Left colon (tissue), 2 donors: ENCODE measurements around the gene HOXD10. TPM values are rescaled to one million over a fixed set of nuclear protein-coding genes. Genes with fewer than 3 reads are reported as not detected.

Experiments used
- ATAC-seq: fragments of 200-7000 bp; cut with Tn5 transposase; one replicate; pipeline ENCODE4 v1.9.1; 2020; ENCODE audit warnings: mild to moderate bottlenecking, moderate library complexity
- DNase-seq, 2 donors: peaks; one replicate each; pipeline ENCODE4 v3.0.0-alpha.2; 2020
- intact Hi-C, 2 donors: fragments of 100-400 bp; cut with DNase I in 1 of 2; cut with micrococcal nuclease in 1 of 2; formaldehyde crosslinking; loops; one replicate each; pipeline versions ENCODE4 v1.11.2 to v1.14.0; 2022; cut with DNase I, micrococcal nuclease
- total RNA-seq, 2 donors: library from RNA; stranded (reverse); fragmentation: NEBNext Ultra II Directional; extraction: Animal tissue kit (Norgen Biotek cat#: 25700); gene quantifications; one replicate each; pipeline ENCODE4 v1.2.1, GENCODE V29; 2021
- donor health status: DM: no; HTN: no; CAD: no.
- donor health status: DM: yes; HTN: yes; CAD: no.

The HOXD10 gene
- total RNA-seq, 2 donors from 2014 or later: 1.0 to 14.8 TPM

DNA sequence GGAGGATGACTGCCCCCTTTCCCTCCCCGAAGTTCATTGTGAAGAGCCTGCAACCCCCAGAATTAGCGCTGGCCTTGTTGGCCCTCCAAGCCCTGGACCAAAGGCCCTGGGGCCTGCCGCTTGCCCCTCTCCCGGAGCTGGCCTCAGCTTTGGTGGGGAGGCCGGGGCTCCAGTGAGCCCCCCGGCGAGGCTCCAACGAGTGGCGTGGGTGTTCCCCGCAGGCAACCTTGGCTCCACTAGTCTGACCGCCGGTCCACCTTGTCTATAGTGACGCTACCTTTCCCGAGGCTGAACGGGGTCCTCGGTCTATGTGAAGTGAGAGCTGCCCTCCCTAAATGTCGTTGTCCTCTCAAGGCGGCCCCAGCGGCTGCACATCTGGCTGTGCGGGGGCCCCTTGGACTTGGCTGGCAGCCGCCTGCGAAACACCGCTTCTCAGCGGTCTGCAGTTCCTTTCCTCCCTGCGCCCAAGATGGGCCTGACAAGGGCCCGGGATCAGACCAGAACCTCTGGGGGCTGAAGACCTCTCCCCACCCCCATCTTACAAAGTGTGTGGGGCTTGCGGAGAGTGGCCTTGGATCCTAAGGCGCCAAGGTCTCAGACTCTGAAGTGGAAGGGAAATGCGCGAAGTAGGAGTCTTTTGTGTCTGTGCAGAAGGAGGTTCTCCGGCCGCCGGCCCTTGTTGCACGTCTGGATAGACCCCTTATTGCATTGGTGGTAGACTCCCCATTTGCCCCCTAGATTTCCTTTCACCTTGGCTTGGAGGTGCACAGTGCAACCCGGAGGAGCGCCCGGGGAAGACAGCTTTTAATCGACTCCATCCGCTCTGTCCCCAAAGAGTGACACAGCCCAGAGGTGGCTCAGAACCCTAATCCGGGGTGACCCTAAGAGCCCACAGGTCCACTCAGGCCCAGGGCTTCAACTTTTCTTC, 3.9 kb upstream of the HOXD10 start:
- ATAC-seq: no peak
- intact Hi-C loops: no loop called here

DNA sequence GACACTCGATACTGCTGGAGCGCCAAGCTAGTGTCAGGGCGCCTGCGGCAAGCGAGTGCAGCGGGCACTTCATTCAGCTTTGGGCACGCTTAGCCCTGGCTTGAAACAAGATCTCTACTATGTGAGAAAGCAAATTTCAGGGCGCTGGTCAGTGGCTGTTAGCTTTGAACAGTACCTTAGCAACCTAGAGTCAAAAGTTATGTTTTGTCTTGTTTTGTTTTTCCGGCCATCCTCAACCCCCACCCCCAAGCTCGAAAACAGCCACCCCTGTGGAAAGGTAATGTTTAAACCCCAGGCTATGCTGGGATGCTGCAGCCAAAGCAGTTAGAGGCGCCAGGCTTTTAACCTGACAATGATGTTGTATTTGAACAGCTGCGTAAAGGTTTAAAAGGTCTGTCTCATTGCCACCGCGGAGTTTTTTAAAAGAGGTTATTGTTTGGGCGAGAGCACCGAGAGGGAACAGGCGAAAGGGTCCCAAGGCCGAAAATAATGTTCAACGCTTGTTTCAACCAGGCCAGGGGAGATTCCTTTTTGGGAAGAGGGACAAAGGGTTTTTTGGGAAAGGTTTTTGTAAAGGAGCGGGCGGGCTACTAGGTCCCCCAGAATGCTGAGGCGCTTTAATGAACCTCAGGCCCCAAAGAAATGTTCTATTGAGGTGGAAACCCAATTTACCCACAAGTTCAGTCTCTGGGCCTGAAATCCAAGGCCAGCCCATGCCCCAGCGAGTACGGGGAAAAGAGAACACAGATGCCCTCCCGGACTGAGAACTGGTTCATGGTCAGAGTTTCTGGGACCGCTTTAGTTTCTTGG, 2.3 kb upstream of the HOXD10 start:
- DNase-seq (no peak), ATAC-seq (no peak)
- intact Hi-C loops: no loop called here

More for the DNA sequence above, 3.9 kb upstream of the HOXD10 start:
- DNase-seq: no peak

DNA sequence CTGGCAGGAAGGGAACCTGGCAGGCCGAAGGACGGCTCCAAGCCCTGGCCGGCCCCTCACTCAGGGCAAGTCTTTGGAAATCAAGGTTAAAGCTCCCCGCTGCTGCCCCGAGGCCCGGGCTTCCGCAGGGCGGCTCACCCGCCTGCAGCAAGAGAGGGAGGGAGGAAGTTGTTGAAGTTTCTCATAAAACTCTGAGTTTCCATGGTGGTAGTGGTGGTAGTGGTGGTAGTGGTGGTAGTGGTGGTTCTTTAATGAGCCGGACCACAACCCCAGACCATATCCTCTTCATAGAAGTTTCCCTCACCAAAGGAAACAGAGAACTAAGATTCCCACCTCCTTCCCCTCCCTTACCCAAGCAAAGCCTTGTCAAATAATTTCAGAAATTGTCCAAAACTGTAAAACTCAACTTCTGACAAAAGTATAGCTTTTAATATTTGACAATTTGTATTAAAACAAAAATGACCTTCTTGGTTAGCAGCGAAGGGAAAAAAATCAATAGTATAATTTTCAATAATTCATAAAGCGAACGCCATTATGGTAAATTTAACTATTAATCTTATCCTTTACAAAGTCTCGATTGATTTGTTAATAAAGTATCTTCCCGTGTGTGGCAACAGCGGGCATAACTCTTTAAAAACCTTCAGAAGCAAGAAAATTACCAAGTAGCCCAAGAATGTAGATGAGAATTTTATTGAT, 1.5 kb upstream of the HOXD10 start:
- ATAC-seq (no peak), DNase-seq (no peak)
- intact Hi-C loops: no loop called here

DNA sequence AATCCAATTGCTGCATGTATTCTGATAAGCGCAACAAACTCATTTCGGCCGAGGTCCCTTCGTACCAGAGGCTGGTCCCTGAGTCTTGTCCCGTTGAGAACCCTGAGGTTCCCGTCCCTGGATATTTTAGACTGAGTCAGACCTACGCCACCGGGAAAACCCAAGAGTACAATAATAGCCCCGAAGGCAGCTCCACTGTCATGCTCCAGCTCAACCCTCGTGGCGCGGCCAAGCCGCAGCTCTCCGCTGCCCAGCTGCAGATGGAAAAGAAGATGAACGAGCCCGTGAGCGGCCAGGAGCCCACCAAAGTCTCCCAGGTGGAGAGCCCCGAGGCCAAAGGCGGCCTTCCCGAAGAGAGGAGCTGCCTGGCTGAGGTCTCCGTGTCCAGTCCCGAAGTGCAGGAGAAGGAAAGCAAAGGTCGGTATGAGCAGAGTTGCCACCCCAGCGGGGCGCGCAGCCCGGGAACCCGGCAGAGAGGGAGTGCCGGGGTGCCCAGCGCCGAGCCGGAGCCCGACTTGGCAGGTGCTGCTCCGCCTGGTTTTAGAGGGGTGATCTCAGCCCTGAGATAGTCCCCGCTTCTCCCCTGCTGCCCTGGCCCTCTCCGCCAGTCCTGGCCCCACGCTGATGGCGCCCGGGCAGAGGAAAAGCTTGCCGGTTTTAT, 714 bp downstream of the HOXD10 start:
- ATAC-seq (no peak), DNase-seq (no peak)
- intact Hi-C loops: no loop called here

DNA sequence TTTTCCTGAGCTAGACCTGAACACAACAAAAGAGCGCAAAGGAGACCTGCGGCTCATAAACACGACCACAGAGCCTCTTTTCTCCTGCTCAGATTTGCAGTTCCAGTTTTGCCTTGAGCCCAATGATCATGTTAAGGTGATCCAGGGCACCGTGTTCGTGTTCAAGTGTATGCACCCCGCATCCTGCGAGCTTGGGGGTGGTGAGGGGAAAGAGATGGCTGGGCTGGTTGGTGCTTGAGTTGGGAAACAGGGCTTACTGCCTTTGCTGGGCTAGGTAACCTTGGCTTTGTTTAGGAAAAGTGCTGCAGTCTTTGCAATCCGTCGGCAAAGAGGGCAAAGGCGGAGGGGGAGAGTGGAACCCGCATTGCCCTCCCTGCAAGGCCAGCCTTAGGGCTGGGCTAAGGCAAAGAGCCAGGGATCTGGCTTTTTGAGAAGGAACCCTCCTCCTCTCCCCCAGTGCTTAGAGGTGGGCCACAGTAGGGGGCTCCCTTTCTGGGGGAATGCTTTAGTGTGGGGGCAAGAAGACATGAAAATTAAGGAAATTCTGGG, 1.3 kb downstream of the HOXD10 start:
- ATAC-seq (no peak), DNase-seq (no peak)
- intact Hi-C loops: no loop called here

DNA sequence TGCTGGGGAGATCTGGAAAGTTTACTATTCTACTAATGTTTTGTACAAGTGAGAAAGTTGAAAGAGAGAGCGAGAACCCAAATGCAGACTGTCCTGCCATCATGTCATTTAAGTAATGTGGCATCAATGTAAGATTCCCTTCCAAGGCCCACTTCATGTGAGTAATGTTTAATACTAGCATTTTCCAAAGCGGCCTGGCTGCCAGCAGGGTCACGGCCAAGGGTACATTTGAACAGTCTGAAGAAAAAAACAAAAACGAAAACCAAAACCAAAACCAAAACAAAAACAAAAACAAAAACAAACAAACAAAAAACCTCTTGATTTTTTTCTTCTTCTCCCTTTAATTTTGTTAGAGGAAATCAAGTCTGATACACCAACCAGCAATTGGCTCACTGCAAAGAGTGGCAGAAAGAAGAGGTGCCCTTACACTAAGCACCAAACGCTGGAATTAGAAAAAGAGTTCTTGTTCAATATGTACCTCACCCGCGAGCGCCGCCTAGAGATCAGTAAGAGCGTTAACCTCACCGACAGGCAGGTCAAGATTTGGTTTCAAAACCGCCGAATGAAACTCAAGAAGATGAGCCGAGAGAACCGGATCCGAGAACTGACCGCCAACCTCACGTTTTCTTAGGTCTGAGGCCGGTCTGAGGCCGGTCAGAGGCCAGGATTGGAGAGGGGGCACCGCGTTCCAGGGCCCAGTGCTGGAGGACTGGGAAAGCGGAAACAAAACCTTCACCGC, 2.2 kb downstream of the HOXD10 start:
- peak in 1 of 2 donors; percentile 88 for DNase-seq
- intact Hi-C loops: no loop called here
- no peak for ATAC-seq

DNA sequence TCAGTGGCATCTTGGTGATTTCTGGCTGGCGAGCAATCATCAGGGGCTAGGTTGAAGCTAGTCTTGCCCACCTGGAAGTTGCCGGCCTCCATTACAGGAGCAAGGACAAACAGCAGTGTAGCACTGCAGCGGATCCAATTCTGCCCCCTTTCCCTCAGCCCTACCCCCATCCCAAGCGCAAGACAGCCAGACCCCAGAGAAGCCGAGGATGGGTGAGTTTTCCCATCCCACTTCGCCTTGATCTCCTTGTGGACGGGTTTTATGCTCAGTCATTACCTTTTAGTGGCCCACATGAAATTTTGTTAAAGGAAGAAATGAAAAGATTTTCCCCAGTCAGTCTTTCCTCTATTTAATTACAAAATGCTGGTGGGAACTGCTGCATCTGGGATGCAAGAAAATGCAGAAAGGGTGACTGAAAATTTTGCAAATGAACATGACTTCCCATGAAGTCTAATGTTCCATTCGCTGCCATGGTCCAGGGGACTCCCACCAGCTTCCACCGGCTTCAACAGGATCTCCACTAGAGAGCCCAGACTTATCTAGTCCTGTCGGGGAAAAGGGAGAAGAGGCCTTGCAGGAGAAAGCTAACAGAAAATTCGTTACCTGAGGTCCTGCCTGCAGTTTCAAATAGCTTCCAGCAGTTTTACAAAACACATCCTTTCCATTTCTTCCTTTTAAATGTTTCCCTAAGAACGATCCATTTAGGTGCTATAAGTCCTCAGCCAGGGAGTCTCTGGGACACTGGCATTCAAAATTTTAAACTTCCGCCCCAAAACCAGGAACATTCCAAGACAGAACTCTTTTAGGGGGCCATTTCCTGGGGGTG, 4.0 kb downstream of the HOXD10 start:
- intact Hi-C loops: loop anchor here (10.0 kb wide), 2 partner anchors 524 to 534 kb away; no protein-coding TSS in a partner anchor
- DNase-seq (no peak), ATAC-seq (no peak)

DNA sequence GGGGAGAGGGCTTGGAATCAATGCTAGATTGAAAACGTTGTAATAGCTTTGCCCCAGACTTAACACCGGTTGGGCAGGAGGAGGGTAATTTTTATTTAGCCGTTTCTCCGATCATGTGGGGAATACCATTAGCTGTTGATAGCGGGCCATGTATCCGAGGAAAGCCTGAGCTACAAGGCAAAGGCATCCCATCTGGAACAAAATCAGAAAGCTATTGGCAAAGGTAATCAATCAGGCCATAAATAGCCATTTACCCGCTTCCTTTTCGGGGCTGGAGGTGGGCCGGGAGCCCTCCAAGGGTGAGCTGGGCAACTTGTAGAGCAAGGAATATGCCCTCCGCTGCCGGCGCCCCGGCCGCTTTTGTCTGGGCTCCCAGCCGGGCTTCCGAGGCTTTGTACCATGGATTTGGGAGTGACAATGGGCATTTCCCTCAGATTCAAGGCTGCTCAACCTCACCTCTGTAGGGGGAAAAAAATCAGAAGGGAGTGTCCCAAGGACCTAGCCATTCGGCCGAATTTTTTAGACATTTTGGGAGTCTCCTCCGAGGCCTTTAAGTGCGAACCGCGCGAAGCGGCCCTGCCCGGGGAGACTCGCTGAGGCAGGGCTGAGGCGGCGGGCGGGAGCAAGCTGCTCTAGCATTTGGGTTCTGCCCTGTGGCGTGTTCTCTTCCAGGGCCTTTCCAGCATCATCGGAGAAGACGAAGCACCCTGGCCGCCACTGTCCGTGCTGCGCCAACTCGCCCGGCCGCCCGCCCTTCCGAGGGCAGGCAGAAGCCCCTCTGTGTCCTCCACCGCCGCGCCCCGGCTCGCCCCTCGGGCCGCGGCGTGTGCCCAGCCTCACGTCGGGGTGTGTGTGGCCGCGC, 4.8 kb downstream of the HOXD10 start:
- ATAC-seq (no peak), DNase-seq (no peak)
- intact Hi-C loops: loop anchor here (10.0 kb wide), 2 partner anchors 523 to 533 kb away; no protein-coding TSS in a partner anchor

DNA sequence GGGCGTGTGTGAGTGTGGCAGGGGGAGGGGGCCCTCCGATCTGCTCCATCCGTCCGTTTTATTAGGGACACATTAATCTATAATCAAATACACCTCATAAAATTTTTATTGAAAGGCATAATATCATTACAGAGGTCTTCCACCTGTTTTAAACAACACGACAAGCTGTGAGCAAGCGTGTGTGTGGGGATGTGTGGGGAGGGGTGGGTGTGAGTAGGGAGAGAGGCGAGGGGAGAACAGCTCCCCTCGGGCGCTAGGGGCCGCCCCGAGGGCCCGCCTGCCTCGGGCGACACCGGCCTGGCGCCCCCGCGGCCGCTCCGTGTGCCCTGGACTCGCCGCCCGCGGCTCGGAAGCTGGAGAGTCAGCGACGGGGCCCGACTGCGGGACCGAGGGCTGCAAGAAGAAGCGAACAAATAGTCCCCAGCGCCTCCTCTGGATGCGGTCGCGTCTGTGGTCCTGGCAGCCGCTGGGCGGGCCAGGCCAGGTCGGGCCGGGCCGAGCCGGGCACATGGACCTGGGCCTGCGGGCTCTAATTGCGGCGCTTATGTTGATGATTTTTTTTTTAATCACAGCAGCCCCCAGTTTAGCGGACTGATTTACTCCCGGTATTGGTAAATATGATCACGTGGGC, 5.6 kb downstream of the HOXD10 start:
- peak; percentile 40 for ATAC-seq
- intact Hi-C loops: loop anchor here (10.0 kb wide), 2 partner anchors 523 to 533 kb away; no protein-coding TSS in a partner anchor
- DNase-seq: no peak

DNA sequence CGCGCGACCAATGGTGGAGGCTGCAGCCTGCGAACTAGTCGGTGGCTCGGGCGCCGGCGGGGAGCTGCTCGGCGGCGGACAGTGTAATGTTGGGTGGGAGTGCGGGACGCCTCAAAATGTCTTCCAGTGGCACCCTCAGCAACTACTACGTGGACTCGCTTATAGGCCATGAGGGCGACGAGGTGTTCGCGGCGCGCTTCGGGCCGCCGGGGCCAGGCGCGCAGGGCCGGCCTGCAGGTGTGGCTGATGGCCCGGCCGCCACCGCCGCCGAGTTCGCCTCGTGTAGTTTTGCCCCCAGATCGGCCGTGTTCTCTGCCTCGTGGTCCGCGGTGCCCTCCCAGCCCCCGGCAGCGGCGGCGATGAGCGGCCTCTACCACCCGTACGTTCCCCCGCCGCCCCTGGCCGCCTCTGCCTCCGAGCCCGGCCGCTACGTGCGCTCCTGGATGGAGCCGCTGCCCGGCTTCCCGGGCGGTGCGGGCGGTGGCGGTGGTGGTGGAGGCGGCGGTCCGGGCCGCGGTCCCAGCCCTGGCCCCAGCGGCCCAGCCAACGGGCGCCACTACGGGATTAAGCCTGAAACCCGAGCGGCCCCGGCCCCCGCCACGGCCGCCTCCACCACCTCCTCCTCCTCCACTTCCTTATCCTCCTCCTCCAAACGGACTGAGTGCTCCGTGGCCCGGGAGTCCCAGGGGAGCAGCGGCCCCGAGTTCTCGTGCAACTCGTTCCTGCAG, 6.3 kb downstream of the HOXD10 start, which contains the start of gene HOXD9:
TSS of gene HOXD9 (plus strand) at position 37 of the 728 bp plus-strand sequence. CDS start at position 87, 50 bp downstream.
- peak; percentile 72 for ATAC-seq
- intact Hi-C loops: loop anchor here (10.0 kb wide), 2 partner anchors 522 to 532 kb away; no protein-coding TSS in a partner anchor
- peak; percentile 69 to 81 for DNase-seq

DNA sequence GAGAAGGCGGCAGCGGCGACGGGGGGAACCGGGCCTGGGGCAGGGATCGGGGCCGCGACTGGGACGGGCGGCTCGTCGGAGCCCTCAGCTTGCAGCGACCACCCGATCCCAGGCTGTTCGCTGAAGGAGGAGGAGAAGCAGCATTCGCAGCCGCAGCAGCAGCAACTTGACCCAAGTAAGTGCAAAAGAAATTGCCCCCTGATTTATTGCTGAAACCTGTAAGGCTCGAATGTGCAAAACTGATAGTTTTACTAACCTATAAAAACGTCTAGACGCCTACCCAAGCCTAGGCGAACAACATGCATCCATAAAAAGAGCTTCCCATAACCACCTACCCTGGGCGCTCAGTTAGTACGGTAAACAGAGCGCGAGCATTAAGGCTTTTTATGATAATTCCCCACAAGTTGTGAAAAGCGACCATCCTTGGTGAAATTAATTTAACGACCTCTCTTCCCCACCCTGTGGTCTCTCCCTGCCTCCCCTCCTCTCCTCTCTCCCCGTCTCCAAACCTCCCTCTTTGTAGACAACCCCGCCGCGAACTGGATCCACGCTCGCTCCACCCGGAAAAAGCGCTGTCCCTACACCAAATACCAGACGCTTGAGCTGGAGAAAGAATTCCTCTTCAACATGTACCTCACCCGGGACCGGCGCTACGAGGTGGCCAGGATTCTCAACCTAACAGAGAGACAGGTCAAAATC, 7.0 kb downstream of the HOXD10 start:
- no peak for ATAC-seq
- intact Hi-C loops: loop anchor here (10.0 kb wide), 2 partner anchors 521 to 531 kb away; no protein-coding TSS in a partner anchor
- peak in 1 of 2 donors; percentile 32 for DNase-seq

DNA sequence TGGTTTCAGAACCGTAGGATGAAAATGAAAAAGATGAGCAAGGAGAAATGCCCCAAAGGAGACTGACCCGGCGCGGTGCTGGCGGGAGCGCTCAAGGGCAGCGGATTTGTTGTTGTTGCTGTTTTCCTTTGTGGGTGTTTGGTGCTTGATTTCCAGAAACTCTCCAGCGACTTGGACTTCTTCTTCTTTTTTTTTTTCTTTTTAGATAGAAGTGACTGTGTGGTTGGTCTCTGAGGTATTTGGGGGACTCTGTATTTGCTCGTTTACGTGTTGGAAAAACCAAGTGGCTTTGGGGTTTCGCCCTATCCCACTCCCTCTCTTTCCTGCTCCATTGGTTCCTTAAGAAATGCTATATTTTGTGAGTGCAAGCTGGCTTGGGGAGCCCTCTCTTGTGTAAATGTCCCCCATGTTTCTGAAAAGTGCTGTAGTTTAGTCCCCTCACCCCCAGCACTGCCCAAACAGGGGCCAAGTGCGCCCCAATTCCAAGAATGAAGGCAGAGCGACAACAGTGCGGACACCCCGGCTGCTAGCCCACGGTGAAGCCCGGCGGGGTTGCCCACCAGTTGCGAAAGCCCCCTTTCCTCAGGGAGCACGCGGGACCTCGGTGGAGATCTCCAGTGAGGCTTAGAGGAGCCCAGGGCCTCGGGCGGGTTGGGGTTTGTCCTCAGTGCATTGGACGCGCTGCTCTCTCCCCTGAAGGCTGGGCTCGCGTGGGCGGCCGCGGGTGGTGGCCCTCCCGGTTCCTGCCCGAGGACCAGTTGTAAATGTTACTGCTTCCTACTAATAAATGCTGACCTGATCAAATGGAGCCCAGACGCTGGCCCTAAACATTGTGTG, 7.8 kb downstream of the HOXD10 start:
- DNase-seq (peak in 1 of 2 donors; percentile 15), ATAC-seq (no peak)
- intact Hi-C loops: loop anchor here (10.0 kb wide), 2 partner anchors 520 to 530 kb away; no protein-coding TSS in a partner anchor
